ENCODE results near the gene SYNE3.

SYNE3 gene

GRCh38 chr14:95475540-95476240, 40.8 kb downstream of the SYNE3 start:
- DNase-seq (ENCODE audit: low read depth in 2 of 2): no peak

- DNase-seq (ENCODE audit: low read depth in 2 of 2): no peak
These were observed 41.5 kb downstream of the SYNE3 start for GRCh38 chr14:95474941-95475340.

GRCh38 chr14:95474486-95474885, 42.0 kb downstream of the SYNE3 start:
- no peak for DNase-seq (ENCODE audit: low read depth in 2 of 2)

- DNase-seq (ENCODE audit: low read depth in 2 of 2): no peak
These were observed 43.6 kb downstream of the SYNE3 start for GRCh38 chr14:95472819-95473251.

GRCh38 chr14:95471476-95471875, 45.0 kb downstream of the SYNE3 start:
- no peak for DNase-seq (ENCODE audit: low read depth in 2 of 2)

GRCh38 chr14:95471016-95471415, 45.4 kb downstream of the SYNE3 start:
- DNase-seq (ENCODE audit: low read depth in 2 of 2): no peak

GRCh38 chr14:95469134-95469481, 47.3 kb downstream of the SYNE3 start:
- DNase-seq (ENCODE audit: low read depth in 2 of 2): no peak

- no peak for DNase-seq (ENCODE audit: low read depth in 2 of 2)
These were observed 47.9 kb downstream of the SYNE3 start for GRCh38 chr14:95468448-95469133.

GRCh38 chr14:95467657-95468056, 48.8 kb downstream of the SYNE3 start:
- DNase-seq (ENCODE audit: low read depth in 2 of 2): no peak

GRCh38 chr14:95467232-95467631, 49.2 kb downstream of the SYNE3 start:
- no peak for DNase-seq (ENCODE audit: low read depth in 2 of 2)
